HG03025 (cell line): Measurements from ENCODE around the gene BSDC1.

Experiments used
- ATAC-seq: cut with Tn5 transposase; IDR thresholded peaks from one replicate; pipeline ENCODE4 v1.9.1; 2021; ENCODE audit warnings: mild to moderate bottlenecking, moderate library complexity; ENCODE audit not compliant: unreplicated experiment, low FRiP score

BSDC1 gene

DNA sequence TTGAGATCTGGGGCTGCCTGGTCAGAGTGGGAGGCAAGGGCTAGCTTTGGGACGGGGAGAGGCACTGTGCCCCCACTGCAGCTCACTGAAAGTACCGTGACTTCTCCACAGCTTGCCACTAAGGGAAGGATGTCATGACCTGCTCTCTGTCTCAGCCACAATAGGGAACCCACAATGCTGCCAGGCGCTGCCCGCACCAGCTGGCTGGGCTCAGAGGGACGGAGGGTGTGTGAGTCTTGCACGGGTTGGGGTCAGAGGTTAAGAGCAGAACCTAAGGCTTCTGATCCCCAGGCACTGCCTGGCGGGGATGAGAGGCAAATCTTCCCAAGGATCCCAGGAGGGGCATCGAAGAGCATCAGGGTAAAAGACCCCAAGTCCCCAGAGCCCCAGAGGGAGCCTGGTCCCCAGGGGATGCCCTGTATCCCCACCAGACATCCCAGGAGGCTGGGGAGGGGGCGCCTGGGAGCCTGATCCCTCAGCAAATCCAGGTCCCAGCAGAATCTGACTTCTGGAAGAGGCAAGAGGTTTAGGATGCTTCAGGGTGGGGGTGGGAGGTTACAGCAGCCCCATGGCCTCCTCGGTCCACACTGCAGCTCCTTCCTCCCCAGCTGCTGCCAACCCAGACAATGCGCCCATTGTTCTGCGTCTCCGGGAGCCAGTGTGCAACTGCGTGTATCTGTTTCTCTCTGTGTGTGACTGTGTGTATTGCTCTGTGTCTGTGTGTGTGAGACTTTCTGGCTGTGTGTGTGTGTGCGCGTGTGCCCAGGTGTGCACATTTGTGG lies 56.2 kb downstream of the BSDC1 start:
- ATAC-seq = no peak

DNA sequence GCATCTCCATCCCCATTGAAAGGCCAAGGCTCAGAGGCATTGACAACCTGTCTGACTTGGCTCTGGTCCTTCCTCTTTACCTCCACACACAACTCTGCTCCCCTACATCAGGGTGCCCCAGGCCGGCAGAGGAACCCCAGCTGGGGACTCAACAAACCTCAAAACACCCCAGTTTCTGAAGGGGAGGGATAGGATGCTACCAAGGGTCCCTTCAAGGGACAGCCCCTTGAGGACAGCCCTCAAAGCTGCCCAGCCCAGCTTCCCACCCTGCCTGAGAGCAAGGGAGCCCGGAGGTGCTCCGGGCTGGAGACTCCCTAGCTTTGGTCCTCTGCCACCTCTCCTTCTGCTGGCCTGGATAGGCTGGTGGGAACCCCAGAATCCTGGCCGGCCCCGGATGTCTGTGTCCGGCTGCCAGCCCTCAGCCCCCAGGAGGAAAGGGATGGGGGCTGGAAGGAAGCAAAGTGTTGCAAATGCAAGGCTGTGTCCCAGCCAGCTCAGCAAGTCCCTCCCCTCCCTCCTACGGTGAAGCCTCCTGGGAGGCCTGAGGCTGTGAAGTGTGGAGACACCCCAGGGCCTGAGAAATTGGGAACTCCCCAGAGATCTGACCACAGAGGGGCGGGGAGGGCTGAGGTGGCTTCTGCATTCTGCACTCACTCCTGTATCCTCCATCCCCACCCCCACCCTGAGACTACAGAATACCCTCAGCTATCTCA lies 57.1 kb downstream of the BSDC1 start:
- ATAC-seq = no peak

GRCh38 chr1:32336591-32336932 lies 57.7 kb downstream of the BSDC1 start:
- no peak for ATAC-seq

DNA sequence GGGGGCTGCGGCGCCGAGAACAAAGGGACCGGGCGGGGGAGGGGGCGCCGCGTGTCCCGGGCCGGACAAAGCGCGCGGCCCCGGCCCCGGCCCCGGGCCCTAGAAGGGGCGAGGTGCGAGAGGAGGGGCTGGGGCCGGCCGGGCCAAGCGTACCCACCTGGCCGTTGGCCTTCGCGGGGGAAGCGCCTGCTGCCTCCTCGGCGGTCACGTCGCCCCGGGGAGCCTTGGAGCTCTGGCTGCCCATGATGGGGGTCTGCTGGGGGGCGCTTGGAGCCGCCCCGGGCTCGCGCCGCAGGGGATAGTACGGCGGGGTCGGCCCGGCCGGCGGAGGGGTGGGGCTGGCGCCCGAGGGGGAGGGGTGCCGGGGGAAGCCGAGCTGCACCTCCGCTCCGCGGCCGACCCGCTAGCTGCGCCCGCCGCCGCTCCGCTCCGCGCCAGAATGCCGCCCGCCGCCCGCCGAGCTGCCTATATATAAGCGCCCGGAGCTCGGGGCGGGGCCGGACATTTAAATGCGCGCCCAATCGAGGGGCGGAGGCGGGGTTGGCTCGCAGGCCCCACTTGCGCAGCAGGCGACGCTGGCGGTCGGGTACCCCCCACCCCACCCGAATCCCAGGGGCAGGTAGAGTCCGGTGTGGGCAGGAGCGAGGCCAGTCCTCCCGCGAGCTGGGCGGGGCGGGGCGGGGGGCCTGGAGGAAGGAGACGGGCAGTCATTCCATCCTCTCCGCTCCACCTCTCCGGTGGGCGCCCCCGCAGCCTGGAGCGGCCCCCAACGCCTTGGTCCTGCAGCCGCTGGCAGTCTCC lies 58.3 kb downstream of the BSDC1 start, which contains the start of gene MARCKSL1:
TSS of gene MARCKSL1 (minus strand) at position 444 of the 801 bp plus-strand sequence. CDS start at position 244, 200 bp downstream.
- peak; percentile 47 for ATAC-seq

- peak; percentile 5 for ATAC-seq
These were observed 58.8 kb downstream of the BSDC1 start for GRCh38 chr1:32335535-32335789.

GRCh38 chr1:32334864-32335534 lies 59.2 kb downstream of the BSDC1 start:
- ATAC-seq = peak; percentile 17

- no peak for ATAC-seq
These were observed 59.9 kb downstream of the BSDC1 start for GRCh38 chr1:32334274-32334861.

DNA sequence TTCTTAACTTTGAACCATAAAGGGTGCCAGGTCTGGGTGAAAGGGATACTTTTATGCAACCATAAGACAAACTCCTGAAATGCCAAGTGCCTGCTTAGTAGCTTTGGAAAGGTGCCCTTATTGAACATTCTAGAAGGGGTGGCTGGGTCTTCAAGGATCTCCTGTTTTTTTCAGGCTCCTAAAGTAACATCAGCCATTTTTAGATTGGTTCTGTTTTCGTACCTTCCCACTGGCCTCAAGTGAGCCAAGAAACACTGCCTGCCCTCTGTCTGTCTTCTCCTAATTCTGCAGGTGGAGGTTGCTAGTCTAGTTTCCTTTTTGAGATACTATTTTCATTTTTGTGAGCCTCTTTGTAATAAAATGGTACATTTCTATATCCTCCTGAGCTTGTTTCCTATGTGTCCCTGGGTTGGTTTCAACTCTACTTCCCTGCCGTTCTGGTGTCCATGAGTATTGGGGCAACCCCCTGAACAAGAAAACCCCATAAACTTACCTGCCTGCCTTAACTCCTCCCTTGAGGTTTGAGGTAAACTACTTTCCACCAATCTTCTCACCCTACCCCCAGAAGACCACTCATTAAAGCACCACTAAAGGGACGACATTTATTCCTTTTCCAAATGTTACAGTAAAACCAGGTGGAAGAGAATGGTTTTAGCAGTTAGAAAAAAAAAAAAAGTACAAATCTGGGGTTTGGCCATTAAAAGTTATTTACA lies 60.8 kb downstream of the BSDC1 start:
- no peak for ATAC-seq

- no peak for ATAC-seq
These were observed 61.8 kb downstream of the BSDC1 start for GRCh38 chr1:32332290-32333079.

DNA sequence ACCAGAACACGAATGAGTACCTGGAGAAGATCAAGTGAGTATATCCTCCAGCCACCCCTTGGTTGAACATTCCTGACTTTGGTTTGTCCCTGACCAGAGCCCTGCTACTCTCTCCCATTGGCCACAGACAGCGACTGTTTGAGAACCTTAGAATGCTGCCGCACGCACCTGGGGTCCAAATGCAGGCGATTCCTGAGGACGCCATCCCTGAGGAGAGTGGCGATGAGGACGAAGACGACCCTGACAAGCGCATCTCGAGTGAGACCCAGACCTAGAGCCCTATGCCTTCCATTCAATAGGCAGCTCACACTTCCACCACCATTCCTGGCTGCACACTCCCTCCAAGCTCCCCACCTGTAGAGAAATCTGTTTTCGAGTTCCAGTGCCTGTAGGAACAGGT lies 62.7 kb downstream of the BSDC1 start:
- ATAC-seq = no peak

DNA sequence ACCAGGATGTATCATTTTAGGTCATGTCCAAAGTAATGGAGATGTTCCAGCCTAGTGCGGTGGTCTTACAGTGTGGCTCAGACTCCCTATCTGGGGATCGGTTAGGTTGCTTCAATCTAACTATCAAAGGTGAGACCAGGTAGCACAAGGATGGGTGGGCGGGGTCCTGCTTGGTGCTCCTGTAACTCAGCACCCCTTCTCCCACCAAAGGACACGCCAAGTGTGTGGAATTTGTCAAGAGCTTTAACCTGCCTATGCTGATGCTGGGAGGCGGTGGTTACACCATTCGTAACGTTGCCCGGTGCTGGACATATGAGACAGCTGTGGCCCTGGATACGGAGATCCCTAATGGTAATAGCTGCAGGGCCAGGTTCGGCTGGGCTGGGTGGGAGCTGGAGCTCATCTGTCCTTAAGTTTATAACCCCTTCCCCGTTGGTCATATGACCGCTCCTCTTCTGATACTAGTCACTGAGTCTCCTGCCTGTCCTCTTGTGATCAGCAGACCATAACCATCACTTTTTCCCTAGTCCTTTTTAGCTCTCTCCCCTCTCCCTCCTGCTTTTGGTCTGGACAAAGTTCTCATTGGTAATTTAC lies 63.6 kb downstream of the BSDC1 start:
- ATAC-seq = no peak

- ATAC-seq = no peak
These were observed 64.2 kb downstream of the BSDC1 start for GRCh38 chr1:32329931-32330466.

- ATAC-seq = no peak
These were observed 67.0 kb downstream of the BSDC1 start for GRCh38 chr1:32327204-32327603.

- no peak for ATAC-seq
These were observed 72.4 kb downstream of the BSDC1 start for GRCh38 chr1:32321712-32322291.

- no peak for ATAC-seq
These were observed 75.9 kb downstream of the BSDC1 start for GRCh38 chr1:32318127-32318869.

GRCh38 chr1:32316903-32317277 lies 77.4 kb downstream of the BSDC1 start:
- ATAC-seq = no peak
